Neuron (in vitro differentiated cells): Measurements from ENCODE around the gene MICU1.

Experiments used
- H2AFZ ChIP-seq: one replicate; pipeline ENCODE4 v1.6.1; 2013; ENCODE audit warnings: low read depth, mild to moderate bottlenecking, inconsistent platforms, low read length, moderate library complexity
- H3K27me3 ChIP-seq: one replicate; pipeline ENCODE4 v1.6.1; 2013; ENCODE audit warnings: low read length; ENCODE audit not compliant: insufficient read depth
- H3K36me3 ChIP-seq: one replicate; pipeline ENCODE4 v1.6.1; 2013; ENCODE audit warnings: low read length; ENCODE audit not compliant: insufficient read depth
- H3K4me1 ChIP-seq: one replicate; pipeline ENCODE4 v1.6.1; 2013; ENCODE audit warnings: low read length; ENCODE audit not compliant: insufficient read depth
- H3K4me3 ChIP-seq: 2 replicates; pipeline ENCODE4 v1.5.1; 2013; ENCODE audit warnings: mild to moderate bottlenecking, low read length, moderate library complexity
- H3K9me3 ChIP-seq: one replicate; pipeline ENCODE4 v1.6.1; 2013; ENCODE audit warnings: low read length

Gene MICU1

GRCh38 chr10:72323108-72323749 is 302.6 kb downstream of the MICU1 start:
- no peak overlapping the region for H2AFZ ChIP-seq
- no peaks in the 10 kb centered on the region for H3K36me3 ChIP-seq
- H3K9me3 ChIP-seq: no peaks in the 10 kb centered on the region
- H3K4me3 ChIP-seq: no peak overlapping the region
- H3K4me1 ChIP-seq: peaks cover 40% of the 10 kb centered on the region
- no peaks in the 10 kb centered on the region for H3K27me3 ChIP-seq

GRCh38 chr10:72322280-72323058 is 303.4 kb downstream of the MICU1 start:
- no peaks in the 10 kb centered on the region for H3K36me3 ChIP-seq
- H2AFZ ChIP-seq: no peak overlapping the region
- no peaks in the 10 kb centered on the region for H3K9me3 ChIP-seq
- H3K4me3 ChIP-seq: no peak overlapping the region
- no peaks in the 10 kb centered on the region for H3K27me3 ChIP-seq
- peaks cover 34% of the 10 kb centered on the region for H3K4me1 ChIP-seq

DNA sequence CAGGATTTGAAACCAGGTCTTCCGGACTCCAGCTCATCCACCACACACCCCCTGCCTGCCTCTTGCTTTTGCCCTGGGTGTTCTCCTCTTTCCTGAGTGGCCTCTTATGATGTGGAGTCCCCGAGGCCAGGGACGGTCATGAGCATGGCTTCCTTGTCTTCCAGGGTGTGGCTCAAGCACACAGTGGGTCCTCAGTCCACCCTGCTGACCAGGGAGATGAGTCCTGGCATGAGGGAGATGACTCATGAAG is 303.9 kb downstream of the MICU1 start:
- no peak overlapping the region for H2AFZ ChIP-seq
- H3K4me3 ChIP-seq: no peak overlapping the region
- no peaks in the 10 kb centered on the region for H3K9me3 ChIP-seq
- H3K36me3 ChIP-seq: no peaks in the 10 kb centered on the region
- peaks cover 34% of the 10 kb centered on the region for H3K4me1 ChIP-seq
- no peaks in the 10 kb centered on the region for H3K27me3 ChIP-seq

DNA sequence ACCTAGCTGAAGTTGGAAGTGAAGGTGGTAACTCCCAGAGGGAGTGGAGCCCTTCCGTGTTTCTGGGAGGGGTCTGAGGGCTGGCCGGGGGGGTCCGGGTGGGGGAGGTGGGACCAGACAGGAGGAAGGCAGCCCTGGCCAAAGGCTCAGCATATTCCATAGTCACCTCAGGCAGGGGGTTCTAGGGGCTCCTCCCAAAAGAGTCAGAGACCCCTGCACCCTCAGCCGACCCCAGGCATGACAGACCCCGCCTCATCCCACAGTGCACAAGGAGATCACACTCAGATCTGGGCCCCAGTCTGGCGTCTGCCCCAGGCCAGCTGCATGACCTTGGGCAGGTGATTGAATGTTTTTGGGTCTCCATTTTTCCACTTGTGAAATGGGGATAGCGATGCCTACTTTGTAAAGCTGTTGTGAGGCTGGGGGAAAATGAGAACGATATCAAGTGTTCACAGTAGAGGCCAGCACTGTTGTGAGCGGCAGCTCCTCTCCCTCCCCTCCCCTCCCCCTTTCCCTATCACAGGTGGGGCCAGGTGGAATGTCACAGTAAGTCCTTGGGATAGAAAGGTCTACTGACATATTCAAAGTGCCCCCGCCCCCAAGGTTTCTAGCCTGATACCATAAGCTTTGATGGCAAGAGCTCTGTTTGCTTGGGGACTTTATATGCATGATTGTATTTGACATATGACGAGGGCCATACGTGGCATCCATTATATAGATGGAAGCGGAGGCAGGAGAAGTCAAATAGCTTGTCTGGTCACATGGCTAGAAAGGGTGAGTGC is 304.4 kb downstream of the MICU1 start:
- Histone ChIP-seq H3K4me3 (no peak overlapping the region), H2AFZ (no peak overlapping the region), H3K9me3 (no peaks in the 10 kb centered on the region), H3K36me3 (no peaks in the 10 kb centered on the region), H3K4me1 (peaks cover 34% of the 10 kb centered on the region), H3K27me3 (no peaks in the 10 kb centered on the region)

DNA sequence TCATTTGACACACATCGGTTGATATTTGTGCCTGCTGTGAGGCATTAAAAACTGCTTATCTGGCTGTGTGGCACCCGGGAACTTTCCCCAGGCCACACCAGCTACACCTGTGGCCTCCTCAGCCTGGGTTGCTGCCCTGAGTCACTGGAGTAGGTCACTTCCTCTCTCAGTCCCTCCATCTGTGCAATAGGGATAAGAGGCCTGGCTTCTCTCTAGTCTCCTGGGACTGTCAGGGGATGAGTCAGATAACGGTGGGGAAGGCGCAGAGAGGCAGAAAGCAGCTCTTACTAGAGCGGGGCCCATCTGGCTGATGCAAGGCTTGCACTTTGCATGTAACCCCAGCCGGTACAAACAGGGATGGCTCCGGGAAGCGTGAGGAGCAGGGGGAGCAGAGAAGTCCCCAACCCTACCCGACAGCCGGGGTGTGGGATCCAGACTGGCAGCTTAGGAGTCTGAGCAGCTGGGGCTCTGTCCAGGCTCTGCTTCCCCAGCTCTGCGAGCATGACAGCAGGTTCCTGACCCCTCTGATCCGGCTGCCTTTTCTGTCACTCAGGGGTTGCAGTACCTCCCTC is 305.1 kb downstream of the MICU1 start:
- peak overlapping the region; percentile 53 for H2AFZ ChIP-seq
- no peaks in the 10 kb centered on the region for H3K27me3 ChIP-seq
- no peaks in the 10 kb centered on the region for H3K36me3 ChIP-seq
- peaks cover 36% of the 10 kb centered on the region for H3K4me1 ChIP-seq
- no peaks in the 10 kb centered on the region for H3K9me3 ChIP-seq
- H3K4me3 ChIP-seq: no peak overlapping the region

DNA sequence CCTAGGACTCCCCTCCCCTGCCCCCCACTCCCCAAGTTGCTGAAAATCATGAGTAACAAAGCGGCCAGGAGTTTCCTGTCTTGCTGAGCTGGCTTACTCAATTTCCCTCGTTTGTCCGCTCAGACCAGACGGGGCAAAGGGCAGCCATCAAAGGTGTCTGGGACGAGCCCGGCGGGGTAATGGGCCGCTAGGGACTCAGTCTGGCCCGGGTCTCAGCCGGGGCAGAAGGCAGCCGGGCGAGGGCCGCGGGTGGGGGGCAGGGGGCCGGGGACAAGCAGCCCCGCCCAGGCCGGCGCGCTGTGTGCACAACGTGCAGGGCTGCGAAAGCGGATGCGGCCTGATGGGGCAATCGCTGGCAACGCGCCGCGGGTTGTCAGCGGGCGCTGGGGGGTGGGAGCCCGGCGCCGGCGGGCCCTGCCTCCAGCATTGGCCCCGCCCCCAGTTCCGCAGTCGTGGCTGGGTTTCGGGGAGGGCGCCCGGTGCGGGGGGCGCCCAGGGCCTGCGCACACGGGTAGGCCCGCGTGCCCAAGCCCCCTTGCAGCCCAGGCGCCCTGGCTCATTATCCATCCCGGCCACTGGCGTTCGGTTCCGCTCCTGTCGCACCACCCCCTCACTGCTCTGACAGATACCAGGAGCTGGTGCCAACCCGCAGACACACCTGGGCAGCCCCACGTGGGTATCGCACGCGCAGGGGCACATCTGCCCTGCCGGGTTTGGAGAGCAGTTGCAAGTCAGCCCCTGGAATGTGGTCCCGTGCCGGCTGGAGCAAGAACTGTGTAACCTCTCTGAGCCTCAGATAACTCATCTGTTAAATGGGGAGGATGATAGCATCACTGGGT is 306.2 kb downstream of the MICU1 start:
- H3K36me3 ChIP-seq: no peaks in the 10 kb centered on the region
- H3K4me3 ChIP-seq: no peak overlapping the region
- no peaks in the 10 kb centered on the region for H3K27me3 ChIP-seq
- H3K4me1 ChIP-seq: peaks cover 32% of the 10 kb centered on the region
- no peak overlapping the region for H2AFZ ChIP-seq
- no peaks in the 10 kb centered on the region for H3K9me3 ChIP-seq

DNA sequence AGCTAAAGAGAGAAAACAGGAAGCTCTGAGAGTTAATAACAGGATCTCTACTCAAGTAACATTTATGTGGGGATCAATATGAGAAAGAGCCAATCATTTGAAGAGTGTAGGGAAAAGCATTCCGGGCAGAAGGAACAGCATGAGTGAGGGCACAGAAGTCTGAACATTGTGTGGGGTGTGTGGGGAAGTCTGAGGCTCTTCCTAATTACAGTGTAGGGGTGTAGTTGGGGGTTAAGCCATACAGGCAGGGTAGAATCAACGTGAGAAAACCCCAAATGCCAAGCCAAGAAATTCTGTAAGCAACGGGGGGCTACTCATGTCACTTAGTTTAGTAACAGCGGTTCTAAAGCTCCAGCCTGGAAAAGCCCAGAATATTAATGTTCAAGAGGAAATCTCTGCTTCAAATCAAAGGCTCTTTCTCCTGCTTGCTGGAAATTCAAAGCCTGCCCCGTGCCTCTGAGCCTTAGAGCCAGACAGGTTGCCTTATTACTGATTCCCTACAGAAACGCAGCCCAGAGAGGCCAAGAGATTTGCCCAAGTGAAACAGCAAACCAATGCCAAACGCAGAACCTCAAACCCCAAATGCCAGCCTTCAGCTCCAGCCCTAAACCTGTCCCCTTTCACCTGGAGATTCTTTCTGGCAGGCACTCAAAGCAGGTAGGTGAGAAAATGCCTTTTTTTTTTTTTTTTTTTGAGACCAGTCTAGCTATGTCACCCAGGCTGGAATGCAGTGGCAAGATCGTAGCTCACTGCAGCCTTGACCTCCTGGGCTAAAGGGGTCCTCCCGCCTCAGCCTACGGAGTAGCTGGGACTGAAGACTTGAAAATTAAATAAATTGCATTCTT is 307.2 kb downstream of the MICU1 start:
- Histone ChIP-seq H3K36me3 (no peaks in the 10 kb centered on the region), H2AFZ (no peak overlapping the region), H3K4me1 (peaks cover 32% of the 10 kb centered on the region), H3K9me3 (no peaks in the 10 kb centered on the region), H3K4me3 (no peak overlapping the region), H3K27me3 (no peaks in the 10 kb centered on the region)
